ENCODE measurements around the gene FCHO1.

- no peak for TF ChIP-seq CTCF (IDR thresholded peaks at IDR 0.05 in 4 of 5, conservative IDR thresholded peaks at IDR 0.05 in 1 of 5)
- TF ChIP-seq POLR2A (IDR thresholded peaks at IDR 0.05): no peak
Measured at GRCh38 chr19:17836530-17836929, 85.3 kb downstream of the FCHO1 start.

All from gastrocnemius medialis (tissue), 4 donors.